NCI-H226 (cell line): ENCODE results near the gene ARID2.

ENCODE experiments used
- DNase-seq: peaks from one replicate; pipeline ENCODE4 v3.0.0-alpha.2; 2015

ARID2 gene

GRCh38 chr12:45773747-45774146, 44.2 kb downstream of the ARID2 start:
- DNase-seq = no peak

GRCh38 chr12:45774508-45775162, 45.1 kb downstream of the ARID2 start:
- DNase-seq = no peak

GRCh38 chr12:45775465-45775864, 46.0 kb downstream of the ARID2 start:
- DNase-seq = no peak

- no peak for DNase-seq
Measured at GRCh38 chr12:45775964-45776363, 46.5 kb downstream of the ARID2 start.

GRCh38 chr12:45779936-45780335, 50.4 kb downstream of the ARID2 start:
- no peak for DNase-seq

- DNase-seq = no peak
Measured at GRCh38 chr12:45781080-45781479, 51.6 kb downstream of the ARID2 start.

GRCh38 chr12:45785315-45785714, 55.8 kb downstream of the ARID2 start:
- no peak for DNase-seq

GRCh38 chr12:45789025-45789424, 59.5 kb downstream of the ARID2 start:
- DNase-seq = no peak

- DNase-seq = no peak
Measured at GRCh38 chr12:45794422-45794821, 64.9 kb downstream of the ARID2 start.

- DNase-seq = no peak
Measured at GRCh38 chr12:45801625-45802024, 72.1 kb downstream of the ARID2 start.

GRCh38 chr12:45803111-45803510, 73.6 kb downstream of the ARID2 start:
- no peak for DNase-seq

GRCh38 chr12:45816652-45817051, 87.1 kb downstream of the ARID2 start:
- DNase-seq = no peak

- no peak for DNase-seq
Measured at GRCh38 chr12:45827974-45828373, 98.5 kb downstream of the ARID2 start.

- DNase-seq = no peak
Measured at GRCh38 chr12:45828402-45828801, 98.9 kb downstream of the ARID2 start.

- no peak for DNase-seq
Measured at GRCh38 chr12:45831590-45831989, 102.1 kb downstream of the ARID2 start.

GRCh38 chr12:45833401-45833800, 103.9 kb downstream of the ARID2 start:
- DNase-seq = no peak

- no peak for DNase-seq
Measured at GRCh38 chr12:45834809-45835208, 105.3 kb downstream of the ARID2 start.

- DNase-seq = no peak
Measured at GRCh38 chr12:45839917-45840316, 110.4 kb downstream of the ARID2 start.

GRCh38 chr12:45849289-45849688, 119.8 kb downstream of the ARID2 start:
- DNase-seq = no peak

- no peak for DNase-seq
Measured at GRCh38 chr12:45850302-45850701, 120.8 kb downstream of the ARID2 start.

GRCh38 chr12:45852508-45852907, 123.0 kb downstream of the ARID2 start:
- no peak for DNase-seq

GRCh38 chr12:45853550-45853949, 124.0 kb downstream of the ARID2 start:
- no peak for DNase-seq

GRCh38 chr12:45863332-45863731, 133.8 kb downstream of the ARID2 start:
- no peak for DNase-seq

- no peak for DNase-seq
Measured at GRCh38 chr12:45866299-45866698, 136.8 kb downstream of the ARID2 start.

- no peak for DNase-seq
Measured at GRCh38 chr12:45872446-45872845, 142.9 kb downstream of the ARID2 start.

- no peak for DNase-seq
Measured at GRCh38 chr12:45877069-45877468, 147.6 kb downstream of the ARID2 start.
